ENCODE results near the gene TSPAN4. TPM values are rescaled to one million over a fixed set of nuclear protein-coding genes. Genes with fewer than 3 reads are reported as not detected.

TSPAN4 gene
- total RNA-seq, 3 donors from 2014 or later (not counting 1 experiment from before 2014, with no cell fraction given) = 11.2 to 18.6 (median 14.6) TPM

- intact Hi-C loops (cut with micrococcal nuclease) = no loop called here
- Histone ChIP-seq H3K4me3 (ENCODE audit: low read length) (no peak overlapping the region), H3K27me3 (ENCODE audit: control insufficient read depth, insufficient read depth, low read length) (peaks cover 19% of the 10 kb centered on the region), H3K36me3 (ENCODE audit: control insufficient read depth, insufficient read depth, low read length) (no peaks in the 10 kb centered on the region), H3K27ac (ENCODE audit: low read length) (no peak overlapping the region), H3K9me3 (ENCODE audit: control insufficient read depth, insufficient read depth, low read length) (no peaks in the 10 kb centered on the region), H3K4me1 (ENCODE audit: control insufficient read depth, insufficient read depth, low read length) (peaks cover 82% of the 10 kb centered on the region)
- H3K27me3 Mint-ChIP-seq (ENCODE audit: low read depth in 2 of 2) = peaks cover 8 to 35% of the 10 kb centered on the region in 2 donors
- H3K4me3 Mint-ChIP-seq = peak overlapping the region; percentile 72
- H3K36me3 Mint-ChIP-seq = no peaks in the 10 kb centered on the region
- DNase-seq (peak in 1 of 2 donors; percentile 79), ATAC-seq (peak; percentile 45 to 67 (median 63))
- no peak for TF ChIP-seq CTCF (IDR thresholded peaks at IDR 0.05)
- no peaks in the 10 kb centered on the region for H3K9me3 Mint-ChIP-seq
- 2% methylated on average over 78 of the region's 78 CpGs for WGBS (ENCODE audit: insufficient coverage)
- peaks cover 0 to 37% of the 10 kb centered on the region in 2 donors for H3K4me1 Mint-ChIP-seq
- H3K27ac Mint-ChIP-seq = no peak overlapping the region
Observed at GRCh38 chr11:830295-831117, 12.1 kb upstream of the TSPAN4 start.

GRCh38 chr11:831118-831864 is 11.4 kb upstream of the TSPAN4 start:
- Mint-ChIP-seq H3K27ac (no peak overlapping the region), H3K4me3 (peak overlapping the region; percentile 81), H3K9me3 (no peaks in the 10 kb centered on the region), H3K36me3 (no peaks in the 10 kb centered on the region), H3K4me1 (peaks cover 0 to 37% of the 10 kb centered on the region in 2 donors), H3K27me3 (ENCODE audit: low read depth in 2 of 2) (peaks cover 8 to 35% of the 10 kb centered on the region in 2 donors)
- Histone ChIP-seq H3K4me3 (ENCODE audit: low read length) (no peak overlapping the region), H3K27ac (ENCODE audit: low read length) (no peak overlapping the region), H3K36me3 (ENCODE audit: control insufficient read depth, insufficient read depth, low read length) (no peaks in the 10 kb centered on the region), H3K9me3 (ENCODE audit: control insufficient read depth, insufficient read depth, low read length) (no peaks in the 10 kb centered on the region), H3K4me1 (ENCODE audit: control insufficient read depth, insufficient read depth, low read length) (peaks cover 80% of the 10 kb centered on the region), H3K27me3 (ENCODE audit: control insufficient read depth, insufficient read depth, low read length) (peaks cover 19% of the 10 kb centered on the region)
- no peak for ATAC-seq
- 73% methylated on average over 31 of the region's 31 CpGs for WGBS (ENCODE audit: insufficient coverage)
- peak in 1 of 2 donors; percentile 23 for DNase-seq
- no peak for TF ChIP-seq CTCF (IDR thresholded peaks at IDR 0.05)
- intact Hi-C loops (cut with micrococcal nuclease) = no loop called here

- no peak overlapping the region for H3K4me3 ChIP-seq (ENCODE audit: low read length)
- intact Hi-C loops (cut with micrococcal nuclease) = no loop called here
- Mint-ChIP-seq H3K9me3 (no peaks in the 10 kb centered on the region), H3K27me3 (ENCODE audit: low read depth in 2 of 2) (peaks cover 8 to 35% of the 10 kb centered on the region in 2 donors), H3K36me3 (no peaks in the 10 kb centered on the region), H3K4me1 (peaks cover 0 to 38% of the 10 kb centered on the region in 2 donors), H3K27ac (no peak overlapping the region), H3K4me3 (peak overlapping the region; percentile 81)
- peaks cover 19% of the 10 kb centered on the region for H3K27me3 ChIP-seq (ENCODE audit: control insufficient read depth, insufficient read depth, low read length)
- no peaks in the 10 kb centered on the region for H3K36me3 ChIP-seq (ENCODE audit: control insufficient read depth, insufficient read depth, low read length)
- peaks cover 81% of the 10 kb centered on the region for H3K4me1 ChIP-seq (ENCODE audit: control insufficient read depth, insufficient read depth, low read length)
- ATAC-seq (no peak), DNase-seq (no peak)
- 80% methylated on average over 20 of the region's 23 CpGs for WGBS (ENCODE audit: insufficient coverage)
- no peaks in the 10 kb centered on the region for H3K9me3 ChIP-seq (ENCODE audit: control insufficient read depth, insufficient read depth, low read length)
- no peak overlapping the region for H3K27ac ChIP-seq (ENCODE audit: low read length)
- TF ChIP-seq CTCF (IDR thresholded peaks at IDR 0.05) = no peak
Observed at GRCh38 chr11:831961-832528, 10.6 kb upstream of the TSPAN4 start.
